Measurements from ENCODE around the gene DENND1C.

DENND1C gene

GRCh38 chr19:6459262-6460098, 22.1 kb downstream of the DENND1C start, which contains the start of gene SLC25A23:
TSS of gene SLC25A23 (minus strand) at chr19:6459792. CDS start at chr19:6459628, 164 bp downstream.
- peak within 1 kb of the TSS; percentile 95 for H3K4me3 ChIP-seq (ENCODE audit: low read depth, low read length)
- DNase-seq (ENCODE audit: low read depth) = peak; percentile 33
- no peak for TF ChIP-seq CTCF (IDR thresholded peaks at IDR 0.05; ENCODE audit: low read depth, low read length, missing control alignments)

- no peak for TF ChIP-seq CTCF (IDR thresholded peaks at IDR 0.05; ENCODE audit: low read depth, low read length, missing control alignments)
- no peak for DNase-seq (ENCODE audit: low read depth)
- H3K4me3 ChIP-seq (ENCODE audit: low read depth, low read length) = peak overlapping the region; percentile 95
Observed at GRCh38 chr19:6458695-6459261, 22.8 kb downstream of the DENND1C start.

GRCh38 chr19:6457958-6458694, 23.5 kb downstream of the DENND1C start:
- no peak for TF ChIP-seq CTCF (IDR thresholded peaks at IDR 0.05; ENCODE audit: low read depth, low read length, missing control alignments)
- peak overlapping the region; percentile 95 for H3K4me3 ChIP-seq (ENCODE audit: low read depth, low read length)
- no peak for DNase-seq (ENCODE audit: low read depth)

- no peak for DNase-seq (ENCODE audit: low read depth)
- H3K4me3 ChIP-seq (ENCODE audit: low read depth, low read length) = no peak overlapping the region
- no peak for TF ChIP-seq CTCF (IDR thresholded peaks at IDR 0.05; ENCODE audit: low read depth, low read length, missing control alignments)
Observed at GRCh38 chr19:6455924-6456323, 25.7 kb downstream of the DENND1C start.

- DNase-seq (ENCODE audit: low read depth) = no peak
- no peak overlapping the region for H3K4me3 ChIP-seq (ENCODE audit: low read depth, low read length)
- TF ChIP-seq CTCF (IDR thresholded peaks at IDR 0.05; ENCODE audit: low read depth, low read length, missing control alignments) = no peak
Observed at GRCh38 chr19:6453951-6454565, 27.5 kb downstream of the DENND1C start.

- no peak for DNase-seq (ENCODE audit: low read depth)
- H3K4me3 ChIP-seq (ENCODE audit: low read depth, low read length) = no peak overlapping the region
- TF ChIP-seq CTCF (IDR thresholded peaks at IDR 0.05; ENCODE audit: low read depth, low read length, missing control alignments) = no peak
Observed at GRCh38 chr19:6452899-6453298, 28.7 kb downstream of the DENND1C start.

Data from GM12864 (cell line).